GM18951 (cell line): ENCODE data around the gene EXOC2.

Source experiments
- POLR2A ChIP-seq: IDR thresholded peaks from 4 replicates; pipeline ENCODE4 v1.6.1; 2011; ENCODE audit warnings: mild to moderate bottlenecking; ENCODE audit not compliant: insufficient read length, insufficient read depth; ENCODE audit errors: extremely low read depth
- in situ Hi-C: fragments of 300-500 bp; cut with MboI; formaldehyde crosslinking; loops from one replicate; pipeline ENCODE4 v1.12.0; 2022; ENCODE audit warnings: low sequenced_read_pairs, mixed read lengths, inconsistent platforms; ENCODE audit not compliant: unreplicated experiment

The EXOC2 gene

GRCh38 chr6:593139-593906, 99.6 kb downstream of the EXOC2 start:
- no peak for TF ChIP-seq POLR2A
- in situ Hi-C loops, result loop anchor here (25.0 kb wide), 1 partner anchor 794 kb away; the partner anchor contains the start of gene FOXF2

DNA sequence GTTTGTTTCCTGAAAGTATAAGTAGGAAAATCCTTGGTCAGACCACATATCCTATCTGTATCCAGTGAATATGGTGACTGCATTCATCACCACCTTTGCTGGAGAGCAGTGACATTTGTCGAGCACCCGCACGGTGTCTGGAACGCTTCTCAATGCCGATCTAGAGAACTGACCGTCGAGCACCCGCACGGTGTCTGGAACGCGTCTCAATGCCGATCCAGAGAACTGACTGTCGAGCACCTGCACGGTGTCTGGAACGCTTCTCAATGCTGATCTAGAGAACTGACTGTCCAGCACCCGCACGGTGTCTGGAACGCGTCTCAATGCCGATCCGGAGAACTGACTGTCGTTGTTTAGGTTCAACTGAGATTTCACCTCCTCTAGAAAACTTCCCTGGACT, 103.8 kb downstream of the EXOC2 start:
- no peak for TF ChIP-seq POLR2A
- in situ Hi-C loops, result loop anchor here (25.0 kb wide), 1 partner anchor 798 kb away; the partner anchor contains the start of gene FOXF2

- no peak for TF ChIP-seq POLR2A
- in situ Hi-C loops, result loop anchor here (25.0 kb wide), 1 partner anchor 801 kb away; the partner anchor contains the start of gene FOXF2
These were observed 106.4 kb downstream of the EXOC2 start for GRCh38 chr6:586553-586952.

GRCh38 chr6:583635-584034, 109.3 kb downstream of the EXOC2 start:
- in situ Hi-C loops, result loop anchor here (25.0 kb wide), 1 partner anchor 804 kb away; the partner anchor contains the start of gene FOXF2
- no peak for TF ChIP-seq POLR2A

DNA sequence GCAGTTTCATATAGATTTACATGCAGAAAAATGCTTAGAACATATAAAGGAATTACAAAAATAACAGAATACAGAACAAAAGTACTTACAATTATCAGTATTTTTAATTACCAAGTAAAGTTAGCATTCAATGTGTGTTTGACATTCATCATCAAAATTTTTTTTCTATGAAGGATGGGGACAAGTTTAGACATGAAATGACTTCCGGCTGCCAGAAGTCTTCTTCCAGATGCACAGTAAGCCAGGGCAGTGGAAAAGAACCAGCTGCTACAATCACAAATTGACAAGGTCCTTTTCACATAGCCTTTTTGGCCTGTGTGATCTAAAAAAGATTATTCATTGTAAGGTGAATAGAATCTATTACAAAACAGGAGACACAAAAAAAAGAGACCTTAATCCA, 109.8 kb downstream of the EXOC2 start:
- in situ Hi-C loops, result loop anchor here (25.0 kb wide), 1 partner anchor 804 kb away; the partner anchor contains the start of gene FOXF2
- no peak for TF ChIP-seq POLR2A

GRCh38 chr6:582370-582769, 110.6 kb downstream of the EXOC2 start:
- in situ Hi-C loops, result loop anchor here (25.0 kb wide), 1 partner anchor 805 kb away; the partner anchor contains the start of gene FOXF2
- no peak for TF ChIP-seq POLR2A

DNA sequence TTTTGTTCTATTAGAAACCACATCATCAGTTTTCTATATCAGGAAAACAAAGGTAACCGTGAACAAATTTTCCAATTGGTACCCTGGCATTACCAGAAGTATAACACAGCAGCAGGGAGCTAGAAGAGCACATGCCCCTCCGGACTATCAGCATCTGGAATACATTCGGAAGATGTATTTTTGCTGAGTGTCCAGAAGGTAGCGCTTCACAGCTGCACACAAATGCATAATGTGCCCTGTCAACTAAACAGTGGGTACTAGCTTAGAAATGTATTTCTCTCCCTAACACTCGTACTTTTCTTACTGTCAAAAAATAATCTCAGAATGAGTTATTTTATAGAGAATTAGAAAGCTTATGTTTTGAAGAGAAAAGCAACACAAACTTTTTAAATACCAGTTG, 113.6 kb downstream of the EXOC2 start:
- no peak for TF ChIP-seq POLR2A
- in situ Hi-C loops, result loop anchor here (25.0 kb wide), 1 partner anchor 808 kb away; the partner anchor contains the start of gene FOXF2

GRCh38 chr6:572596-573265, 120.2 kb downstream of the EXOC2 start:
- TF ChIP-seq POLR2A, result no peak

DNA sequence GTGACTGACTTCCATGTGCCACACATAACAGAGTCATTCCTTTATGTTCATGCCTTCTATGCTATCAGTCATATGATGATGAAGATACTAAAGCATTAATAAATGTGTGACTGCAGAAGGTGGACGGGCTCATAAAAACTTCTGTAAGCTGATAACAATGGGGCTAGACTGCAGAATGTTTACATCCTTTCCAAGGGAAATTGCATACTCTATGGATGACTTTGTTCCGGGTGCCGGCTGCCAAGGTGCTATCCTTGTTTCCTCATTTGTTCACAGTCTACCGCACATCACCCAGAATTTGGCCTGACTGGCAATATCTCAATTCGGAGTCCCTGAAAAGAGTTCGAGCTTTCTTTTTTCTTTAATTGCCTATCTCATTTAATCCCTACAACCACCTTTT, 121.0 kb downstream of the EXOC2 start:
- in situ Hi-C loops, result no loop called here
- TF ChIP-seq POLR2A, result no peak

More at GRCh38 chr6:572596-573265, 120.2 kb downstream of the EXOC2 start:
- in situ Hi-C loops, result no loop called here

- in situ Hi-C loops, result no loop called here
- no peak for TF ChIP-seq POLR2A
These were observed 122.1 kb downstream of the EXOC2 start for GRCh38 chr6:570825-571224.

- in situ Hi-C loops, result no loop called here
- TF ChIP-seq POLR2A, result no peak
These were observed 123.9 kb downstream of the EXOC2 start for GRCh38 chr6:568954-569523.

- in situ Hi-C loops, result no loop called here
- no peak for TF ChIP-seq POLR2A
These were observed 124.9 kb downstream of the EXOC2 start for GRCh38 chr6:568085-568484.

GRCh38 chr6:563863-564262, 129.1 kb downstream of the EXOC2 start:
- TF ChIP-seq POLR2A, result no peak
- in situ Hi-C loops, result no loop called here
